Spleen (tissue), 11 donors: ENCODE results near the gene GABBR2. TPM values are rescaled to one million over a fixed set of nuclear protein-coding genes. Genes with fewer than 3 reads are reported as not detected.

Experiments used
- DNase-seq: peaks from one replicate; pipeline ENCODE4 v3.0.0-alpha.2; 2020
- H3K27ac ChIP-seq, 8 donors: fragments of 200-600 bp; sonication (generic) in 7 of 8; 1 replicate in 4 of 8; 2 replicates in 4 of 8; pipeline versions ENCODE4 v1.5.0 to v1.8.0; 2016 to 2021; ENCODE audit warnings: inconsistent platforms in 4 of 8, mild to moderate bottlenecking in 4 of 8, moderate library complexity in 1 of 8
- H3K27me3 ChIP-seq, 7 donors: fragments of 200-600 bp; sonication (generic) in 6 of 7; replicated peaks in 1 of 7; 1 replicate in 4 of 7; 2 replicates in 3 of 7; pipeline versions ENCODE4 v1.5.0 to v1.8.0; 2016 to 2021; ENCODE audit warnings: inconsistent platforms in 3 of 7, mild to moderate bottlenecking in 1 of 7
- H3K36me3 ChIP-seq, 6 donors: fragments of 200-600 bp; sonication (generic) in 5 of 6; 1 replicate in 4 of 6; 2 replicates in 2 of 6; pipeline versions ENCODE4 v1.5.0 to v1.8.0; 2016 to 2021; ENCODE audit warnings: inconsistent platforms in 2 of 6
- H3K4me1 ChIP-seq, 6 donors: fragments of 200-600 bp; sonication (generic) in 5 of 6; 1 replicate in 3 of 6; 2 replicates in 3 of 6; pipeline versions ENCODE4 v1.5.0 to v1.8.0; 2016 to 2021; ENCODE audit warnings: inconsistent platforms in 3 of 6
- H3K4me3 ChIP-seq, 8 donors: fragments of 200-600 bp; sonication (generic) in 7 of 8; 1 replicate in 4 of 8; 2 replicates in 4 of 8; pipeline versions ENCODE4 v1.5.0 to v1.8.0; 2016 to 2021; ENCODE audit warnings: inconsistent platforms in 4 of 8, mild to moderate bottlenecking in 4 of 8, moderate library complexity in 2 of 8
- H3K9me3 ChIP-seq, 8 donors: fragments of 200-600 bp; sonication (generic) in 7 of 8; 1 replicate in 4 of 8; 2 replicates in 4 of 8; pipeline versions ENCODE4 v1.5.0 to v1.8.0; 2016 to 2021; ENCODE audit warnings: inconsistent platforms in 4 of 8
- CTCF ChIP-seq, 11 experiments: fragments of 200-600 bp in 7 of 11; fragments of 450-650 bp in 4 of 11; sonication (generic) in 4 of 11; IDR thresholded peaks in 8 of 11; conservative IDR thresholded peaks in 3 of 11; 1 replicate in 7 of 11; 2 replicates in 4 of 11; pipeline versions ENCODE4 v1.4.0 to v1.8.0; 2016 to 2021; ENCODE audit warnings: antibody characterized with exemption in 11 of 11, inconsistent platforms in 4 of 11, mild to moderate bottlenecking in 1 of 11
- POLR2A ChIP-seq, 3 donors: fragments of 450-650 bp; IDR thresholded peaks; one replicate each; pipeline ENCODE4 v1.5.1; 2017; ENCODE audit warnings: antibody characterized with exemption in 3 of 3, mild to moderate bottlenecking in 1 of 3
- POLR2AphosphoS5 ChIP-seq, 3 donors: sonication (generic); formaldehyde crosslinking; IDR thresholded peaks; one replicate each; pipeline ENCODE4 v1.5.1; 2017; ENCODE audit warnings: antibody characterized with exemption in 3 of 3
- WGBS, 5 donors: extraction: QIAGEN DNeasy Blood & Tissue Kit in 3 of 5; methylation state at CpG; one replicate each; pipeline versions ENCODE4 v1.1.5 to v1.1.7; 2013 to 2018; 5-methylcytosine and 5-hydroxymethylcytosine counted together
- intact Hi-C: fragments of 100-400 bp; cut with DNase I; formaldehyde crosslinking; loops from one replicate; pipeline ENCODE4 v1.15.0; 2023; ENCODE audit warnings: low total_unique reads
- polyA plus RNA-seq, 3 donors: library from polyadenylated mRNA; stranded (reverse); fragments of 200-250 nt; gene quantifications; one replicate each; pipeline ENCODE4 v1.2.1, GENCODE V29; 2013
- total RNA-seq, 7 donors: library from RNA; depleted of rRNA in 3 of 7; stranded (reverse); fragments of >200 nt in 3 of 7; fragmentation: NEBNext Ultra II Directional in 4 of 7; extraction: Animal tissue kit (Norgen Biotek cat#: 25700) in 4 of 7; gene quantifications; one replicate each; pipeline versions ENCODE4 v1.1.0 to v1.2.1, GENCODE V29; 2016 to 2021
- donor health status: healthy with polysubstance abuse.
- donor health status: DM: no; HTN: no; CAD: no; lungs with moderate emphysema.
- donor health status: DM: no; HTN: no; CAD: no.
- donor health status: Bipolar disorder and iron deficiency.
- donor health status: healthy.
- donor health status: DM: no; HTN: no; CAD: no.
- donor health status: DM: yes; HTN: yes; CAD: no.

Gene GABBR2
- total and polyA plus RNA-seq, 10 donors = 0.03 to 0.32 (median 0.07) TPM; not detected in 7

GRCh38 chr9:98247831-98248657, 460.7 kb downstream of the GABBR2 start:
- no peak for TF ChIP-seq POLR2A (IDR thresholded peaks at IDR 0.05)
- TF ChIP-seq CTCF (IDR thresholded peaks at IDR 0.05 in 8 of 11, conservative IDR thresholded peaks at IDR 0.05 in 3 of 11) = no peak
- no peak for TF ChIP-seq POLR2AphosphoS5 (IDR thresholded peaks at IDR 0.05)
- peaks cover 8 to 73% (median 26%) of the 10 kb centered on the region in 6 donors for H3K4me1 ChIP-seq

GRCh38 chr9:98242426-98242825, 466.3 kb downstream of the GABBR2 start:
- intact Hi-C loops = no loop called here
- no peak for DNase-seq
- H3K27me3 ChIP-seq = no peaks in the 10 kb centered on the region

More at GRCh38 chr9:98247831-98248657, 460.7 kb downstream of the GABBR2 start:
- intact Hi-C loops = no loop called here
- no peaks in the 10 kb centered on the region for H3K27me3 ChIP-seq
- peak overlapping the region in 7 of 8 donors; percentile 51 to 99 (median 82) for H3K27ac ChIP-seq
- no peak for DNase-seq
- peaks cover 0 to 52% (median under 1%) of the 10 kb centered on the region in 6 donors for H3K36me3 ChIP-seq
- peak overlapping the region in 1 of 8 donors; percentile 21 for H3K4me3 ChIP-seq
- no peaks in the 10 kb centered on the region for H3K9me3 ChIP-seq
- 58 to 79% (median 73%) methylated on average over 7 to 8 of the region's 8 CpGs for WGBS, 5 donors

GRCh38 chr9:98241357-98242300, 467.1 kb downstream of the GABBR2 start:
- no peak for DNase-seq
- Histone ChIP-seq H3K27ac (peak overlapping the region in 7 of 8 donors; percentile 4 to 78 (median 62)), H3K4me3 (no peak overlapping the region), H3K4me1 (peaks cover 0 to 49% (median 3%) of the 10 kb centered on the region in 6 donors), H3K36me3 (peaks cover 0 to 54% (median 2%) of the 10 kb centered on the region in 6 donors), H3K27me3 (no peaks in the 10 kb centered on the region), H3K9me3 (no peaks in the 10 kb centered on the region)
- intact Hi-C loops = no loop called here
- 82 to 91% (median 84%) methylated on average over 8 of the region's 8 CpGs for WGBS, 5 donors
- TF ChIP-seq POLR2A (IDR thresholded peaks at IDR 0.05) (no peak), CTCF (IDR thresholded peaks at IDR 0.05 in 8 of 11, conservative IDR thresholded peaks at IDR 0.05 in 3 of 11) (no peak), POLR2AphosphoS5 (IDR thresholded peaks at IDR 0.05) (no peak)

More at GRCh38 chr9:98242426-98242825, 466.3 kb downstream of the GABBR2 start:
- TF ChIP-seq POLR2AphosphoS5 (IDR thresholded peaks at IDR 0.05) = no peak
- TF ChIP-seq CTCF (IDR thresholded peaks at IDR 0.05 in 8 of 11, conservative IDR thresholded peaks at IDR 0.05 in 3 of 11) = no peak
- no peak for TF ChIP-seq POLR2A (IDR thresholded peaks at IDR 0.05)
- Histone ChIP-seq H3K27ac (no peak overlapping the region), H3K4me1 (peaks cover 0 to 46% (median 3%) of the 10 kb centered on the region in 6 donors), H3K36me3 (peaks cover 0 to 54% (median 2%) of the 10 kb centered on the region in 6 donors), H3K4me3 (no peak overlapping the region), H3K9me3 (no peaks in the 10 kb centered on the region)
- WGBS, 5 donors = 91 to 94% (median 93%) methylated on average over 3 of the region's 3 CpGs
